ENCODE results near the gene B9D2. TPM values are rescaled to one million over a fixed set of nuclear protein-coding genes. Genes with fewer than 3 reads are reported as not detected.
"Not testable (repeated sequence)": the region's sequence is repeated elsewhere in the genome, so short reads cannot be mapped to it uniquely, and the experiment has no call there.

The B9D2 gene
- total RNA-seq, 2 donors from 2014 or later: 6.4 to 7.7 TPM

- no peak overlapping the region for H3K27ac Mint-ChIP-seq
- no peak for DNase-seq
- H3K27me3 Mint-ChIP-seq (ENCODE audit: low read depth): no peaks in the 10 kb centered on the region
- no peak overlapping the region for H3K4me3 Mint-ChIP-seq
- no peak for ATAC-seq (replicated peaks in 1 of 2)
- no peaks in the 10 kb centered on the region for H3K36me3 Mint-ChIP-seq (ENCODE audit: insufficient read depth in 2 of 2)
- H3K9me3 Mint-ChIP-seq: no peaks in the 10 kb centered on the region
- H3K4me1 Mint-ChIP-seq (ENCODE audit: low read depth): peaks cover 32% of the 10 kb centered on the region
Measured at GRCh38 chr19:41401483-41401882, 37.5 kb upstream of the B9D2 start.

GRCh38 chr19:41399525-41399924, 35.6 kb upstream of the B9D2 start:
- Mint-ChIP-seq H3K27ac (no peak overlapping the region), H3K4me1 (ENCODE audit: low read depth) (peaks cover 47% of the 10 kb centered on the region), H3K36me3 (ENCODE audit: insufficient read depth in 2 of 2) (no peaks in the 10 kb centered on the region), H3K9me3 (no peaks in the 10 kb centered on the region), H3K27me3 (ENCODE audit: low read depth) (no peaks in the 10 kb centered on the region), H3K4me3 (peak overlapping the region; percentile 1 to 99)
- DNase-seq (no peak), ATAC-seq (replicated peaks in 1 of 2) (no peak)

- DNase-seq (no peak), ATAC-seq (replicated peaks in 1 of 2) (no peak)
- H3K4me1 Mint-ChIP-seq (ENCODE audit: low read depth): peaks cover 47% of the 10 kb centered on the region
- H3K27me3 Mint-ChIP-seq (ENCODE audit: low read depth): no peaks in the 10 kb centered on the region
- peak overlapping the region; percentile 99 for H3K27ac Mint-ChIP-seq
- H3K9me3 Mint-ChIP-seq: no peaks in the 10 kb centered on the region
- H3K4me3 Mint-ChIP-seq: peak overlapping the region; percentile 99 to 100
- H3K36me3 Mint-ChIP-seq (ENCODE audit: insufficient read depth in 2 of 2): no peaks in the 10 kb centered on the region
Measured at GRCh38 chr19:41399091-41399490, 35.1 kb upstream of the B9D2 start.

GRCh38 chr19:41398598-41398997, 34.6 kb upstream of the B9D2 start:
- no peaks in the 10 kb centered on the region for H3K36me3 Mint-ChIP-seq (ENCODE audit: insufficient read depth in 2 of 2)
- H3K4me1 Mint-ChIP-seq (ENCODE audit: low read depth): peaks cover 51% of the 10 kb centered on the region
- no peaks in the 10 kb centered on the region for H3K9me3 Mint-ChIP-seq
- H3K4me3 Mint-ChIP-seq: peak overlapping the region; percentile 99 to 100
- no peak for ATAC-seq (replicated peaks in 1 of 2)
- H3K27me3 Mint-ChIP-seq (ENCODE audit: low read depth): no peaks in the 10 kb centered on the region
- peak overlapping the region; percentile 99 for H3K27ac Mint-ChIP-seq
- DNase-seq: no peak

- Mint-ChIP-seq H3K4me3 (peak overlapping the region; percentile 99 to 100), H3K27ac (peak overlapping the region; percentile 99), H3K4me1 (ENCODE audit: low read depth) (peaks cover 51% of the 10 kb centered on the region), H3K9me3 (no peaks in the 10 kb centered on the region), H3K36me3 (ENCODE audit: insufficient read depth in 2 of 2) (no peaks in the 10 kb centered on the region), H3K27me3 (ENCODE audit: low read depth) (no peaks in the 10 kb centered on the region)
- ATAC-seq (replicated peaks in 1 of 2) (no peak), DNase-seq (no peak)
Measured at GRCh38 chr19:41398050-41398418, 34.1 kb upstream of the B9D2 start.

- H3K4me3 Mint-ChIP-seq: peak within 1 kb of the TSS; percentile 99 to 100
- no peaks in the 10 kb centered on the region for H3K36me3 Mint-ChIP-seq (ENCODE audit: insufficient read depth in 2 of 2)
- H3K4me1 Mint-ChIP-seq (ENCODE audit: low read depth): peaks cover 47% of the 10 kb centered on the region
- peak; percentile 99 for ATAC-seq (replicated peaks in 1 of 2)
- DNase-seq: peak; percentile 99
- no peaks in the 10 kb centered on the region for H3K27me3 Mint-ChIP-seq (ENCODE audit: low read depth)
- no peaks in the 10 kb centered on the region for H3K9me3 Mint-ChIP-seq
- H3K27ac Mint-ChIP-seq: peak within 1 kb of the TSS; percentile 99
Measured at GRCh38 chr19:41397086-41398049, 33.4 kb upstream of the B9D2 start, which contains the start of the genes BCKDHA and EXOSC5. BCKDHA (plus strand) TSS chr19:41397818; CDS start chr19:41397828, 10 bp downstream. EXOSC5 (minus strand) TSS chr19:41397359; CDS start chr19:41397328, 31 bp downstream.

- peaks cover 40% of the 10 kb centered on the region for H3K4me1 Mint-ChIP-seq (ENCODE audit: low read depth)
- ATAC-seq (replicated peaks in 1 of 2): no peak
- no peaks in the 10 kb centered on the region for H3K9me3 Mint-ChIP-seq
- H3K27me3 Mint-ChIP-seq (ENCODE audit: low read depth): no peaks in the 10 kb centered on the region
- DNase-seq: no peak
- peak overlapping the region; percentile 61 for H3K27ac Mint-ChIP-seq
- H3K4me3 Mint-ChIP-seq: peak overlapping the region; percentile 29 to 99
- H3K36me3 Mint-ChIP-seq (ENCODE audit: insufficient read depth in 2 of 2): peaks cover 0 to 2% of the 10 kb centered on the region in 2 donors
Measured at GRCh38 chr19:41395355-41395754, 31.4 kb upstream of the B9D2 start.

GRCh38 chr19:41392775-41393174, 28.8 kb upstream of the B9D2 start:
- Mint-ChIP-seq H3K9me3 (no peaks in the 10 kb centered on the region), H3K4me1 (ENCODE audit: low read depth) (peaks cover 23% of the 10 kb centered on the region), H3K27me3 (ENCODE audit: low read depth) (no peaks in the 10 kb centered on the region), H3K36me3 (ENCODE audit: insufficient read depth in 2 of 2) (peaks cover 0 to 2% of the 10 kb centered on the region in 2 donors), H3K27ac (no peak overlapping the region), H3K4me3 (no peak overlapping the region)
- DNase-seq: no peak
- ATAC-seq (replicated peaks in 1 of 2): no peak

GRCh38 chr19:41391618-41392017, 27.7 kb upstream of the B9D2 start:
- Mint-ChIP-seq H3K27me3 (ENCODE audit: low read depth) (no peaks in the 10 kb centered on the region), H3K27ac (no peak overlapping the region), H3K4me3 (no peak overlapping the region), H3K9me3 (no peaks in the 10 kb centered on the region), H3K36me3 (ENCODE audit: insufficient read depth in 2 of 2) (peaks cover 0 to 2% of the 10 kb centered on the region in 2 donors), H3K4me1 (ENCODE audit: low read depth) (peaks cover 21% of the 10 kb centered on the region)
- ATAC-seq (replicated peaks in 1 of 2) (no peak), DNase-seq (no peak)

- H3K4me1 Mint-ChIP-seq (ENCODE audit: low read depth): no peaks in the 10 kb centered on the region
- H3K9me3 Mint-ChIP-seq: no peaks in the 10 kb centered on the region
- no peak for ATAC-seq (replicated peaks in 1 of 2)
- H3K27ac Mint-ChIP-seq: no peak overlapping the region
- peaks cover 0 to 4% of the 10 kb centered on the region in 2 donors for H3K36me3 Mint-ChIP-seq (ENCODE audit: insufficient read depth in 2 of 2)
- H3K4me3 Mint-ChIP-seq: no peak overlapping the region
- DNase-seq: no peak
- no peaks in the 10 kb centered on the region for H3K27me3 Mint-ChIP-seq (ENCODE audit: low read depth)
Measured at GRCh38 chr19:41386442-41386841, 22.5 kb upstream of the B9D2 start.

GRCh38 chr19:41384351-41384750, 20.4 kb upstream of the B9D2 start:
- ATAC-seq (replicated peaks in 1 of 2): no peak
- no peaks in the 10 kb centered on the region for H3K4me1 Mint-ChIP-seq (ENCODE audit: low read depth)
- H3K27ac Mint-ChIP-seq: no peak overlapping the region
- no peaks in the 10 kb centered on the region for H3K9me3 Mint-ChIP-seq
- H3K36me3 Mint-ChIP-seq (ENCODE audit: insufficient read depth in 2 of 2): peaks cover 0 to 2% of the 10 kb centered on the region in 2 donors
- no peaks in the 10 kb centered on the region for H3K27me3 Mint-ChIP-seq (ENCODE audit: low read depth)
- H3K4me3 Mint-ChIP-seq: no peak overlapping the region
- DNase-seq: no peak

GRCh38 chr19:41381536-41381935, 17.6 kb upstream of the B9D2 start:
- not testable (repeated sequence) for H3K27me3 Mint-ChIP-seq (ENCODE audit: low read depth); H3K4me3 Mint-ChIP-seq; H3K4me1 Mint-ChIP-seq (ENCODE audit: low read depth); ATAC-seq (replicated peaks in 1 of 2); DNase-seq; H3K27ac Mint-ChIP-seq; H3K9me3 Mint-ChIP-seq; H3K36me3 Mint-ChIP-seq (ENCODE audit: insufficient read depth in 2 of 2)

- Mint-ChIP-seq H3K27me3 (ENCODE audit: low read depth) (no peaks in the 10 kb centered on the region), H3K9me3 (no peaks in the 10 kb centered on the region), H3K4me1 (ENCODE audit: low read depth) (peaks cover 15% of the 10 kb centered on the region), H3K36me3 (ENCODE audit: insufficient read depth in 2 of 2) (no peaks in the 10 kb centered on the region), H3K4me3 (no peak overlapping the region), H3K27ac (no peak overlapping the region)
- ATAC-seq (replicated peaks in 1 of 2) (peak; percentile 25 to 50), DNase-seq (peak in 1 of 2 donors; percentile 28)
Measured at GRCh38 chr19:41377977-41378709, 14.2 kb upstream of the B9D2 start.

Data from activated T-cell treated with anti-CD3 and anti-CD28 coated beads, Interleukin-2, amount 50 U/mL, for 72 hours (primary cell).